ENCODE data around the gene CCT5. TPM values are rescaled to one million over a fixed set of nuclear protein-coding genes. Genes with fewer than 3 reads are reported as not detected.

CCT5 gene
- total and polyA plus RNA-seq, 2 donors (not counting 1 experiment from before 2014, with no cell fraction given) = 74.3 to 77.7 TPM

DNA sequence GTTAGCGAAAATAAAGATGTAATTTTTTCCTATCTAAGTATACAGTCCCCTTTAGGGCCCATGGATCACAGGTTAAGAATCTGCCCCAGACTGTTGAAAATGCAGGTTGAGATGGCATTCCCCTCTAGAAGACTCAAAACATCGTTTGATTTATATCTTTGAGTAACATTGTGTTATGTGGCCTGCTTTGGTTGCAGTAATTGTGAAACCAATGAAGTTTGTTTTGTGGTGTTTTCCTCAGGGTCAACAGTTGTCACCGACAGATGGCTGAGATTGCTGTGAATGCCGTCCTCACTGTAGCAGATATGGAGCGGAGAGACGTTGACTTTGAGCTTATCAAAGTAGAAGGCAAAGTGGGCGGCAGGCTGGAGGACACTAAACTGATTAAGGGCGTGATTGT, 7.8 kb downstream of the CCT5 start:
- Histone ChIP-seq H3K4me2 (replicated peaks; ENCODE audit: low read depth, low read length, poor library complexity, severe bottlenecking) (no peak overlapping the region), H2AFZ (ENCODE audit: insufficient read depth, low read depth, low read length, poor library complexity, severe bottlenecking) (no peak overlapping the region), H3K4me3 (ENCODE audit: control extremely low read depth in 1 of 5, extremely low read depth in 1 of 5, insufficient read depth in 1 of 5, low read depth in 2 of 5, low read length in 4 of 5) (no peak overlapping the region), H3K4me1 (ENCODE audit: control insufficient read depth in 2 of 2, insufficient read depth in 2 of 2, low read length in 2 of 2) (peaks cover 4 to 6% of the 10 kb centered on the region in 2 donors), H4K20me1 (ENCODE audit: control insufficient read depth, insufficient read depth, low read length, poor library complexity, severe bottlenecking) (peaks cover 62% of the 10 kb centered on the region), H3K27me3 (replicated peaks in 1 of 4; ENCODE audit: control extremely low read depth in 1 of 4, control insufficient read depth in 3 of 4, insufficient read depth in 4 of 4, low read length in 3 of 4) (no peaks in the 10 kb centered on the region), H3K27ac (ENCODE audit: low read length in 2 of 2) (no peak overlapping the region), H3K9me3 (ENCODE audit: control extremely low read depth in 1 of 3, control insufficient read depth in 2 of 3, insufficient read depth in 1 of 3, low read length in 2 of 3) (no peaks in the 10 kb centered on the region), H3K79me2 (ENCODE audit: control insufficient read depth, insufficient read depth, low read length) (peaks cover 24% of the 10 kb centered on the region), H3K36me3 (replicated peaks in 1 of 2; ENCODE audit: control extremely low read depth in 1 of 2, control insufficient read depth in 1 of 2, extremely low read depth in 1 of 2, insufficient read depth in 2 of 2, low read length in 1 of 2) (peaks cover 20 to 76% of the 10 kb centered on the region in 2 experiments), H3K9ac (ENCODE audit: low read length) (no peak overlapping the region)
- intact Hi-C loops (cut with micrococcal nuclease) = no loop called here
- ChIA-PET POLR2A (no interaction called here), CTCF (no interaction called here)
- DNase-seq (no peak), ATAC-seq (ENCODE audit: low read depth) (no peak)
- Mint-ChIP-seq H3K27me3 (no peaks in the 10 kb centered on the region), H3K4me1 (peaks cover 6% of the 10 kb centered on the region), H3K27ac (no peak overlapping the region), H3K4me3 (no peak overlapping the region), H3K9me3 (ENCODE audit: insufficient read depth) (no peaks in the 10 kb centered on the region)
- WGBS (ENCODE audit: insufficient coverage) = 98% methylated on average over 6 of the region's 8 CpGs
- TF ChIP-seq, protein P1, sequence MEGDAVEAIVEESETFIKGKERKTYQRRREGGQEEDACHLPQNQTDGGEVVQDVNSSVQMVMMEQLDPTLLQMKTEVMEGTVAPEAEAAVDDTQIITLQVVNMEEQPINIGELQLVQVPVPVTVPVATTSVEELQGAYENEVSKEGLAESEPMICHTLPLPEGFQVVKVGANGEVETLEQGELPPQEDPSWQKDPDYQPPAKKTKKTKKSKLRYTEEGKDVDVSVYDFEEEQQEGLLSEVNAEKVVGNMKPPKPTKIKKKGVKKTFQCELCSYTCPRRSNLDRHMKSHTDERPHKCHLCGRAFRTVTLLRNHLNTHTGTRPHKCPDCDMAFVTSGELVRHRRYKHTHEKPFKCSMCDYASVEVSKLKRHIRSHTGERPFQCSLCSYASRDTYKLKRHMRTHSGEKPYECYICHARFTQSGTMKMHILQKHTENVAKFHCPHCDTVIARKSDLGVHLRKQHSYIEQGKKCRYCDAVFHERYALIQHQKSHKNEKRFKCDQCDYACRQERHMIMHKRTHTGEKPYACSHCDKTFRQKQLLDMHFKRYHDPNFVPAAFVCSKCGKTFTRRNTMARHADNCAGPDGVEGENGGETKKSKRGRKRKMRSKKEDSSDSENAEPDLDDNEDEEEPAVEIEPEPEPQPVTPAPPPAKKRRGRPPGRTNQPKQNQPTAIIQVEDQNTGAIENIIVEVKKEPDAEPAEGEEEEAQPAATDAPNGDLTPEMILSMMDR (IDR thresholded peaks at IDR 0.05) = no peak
- no peak for TF ChIP-seq EZH2 (IDR thresholded peaks at IDR 0.05; ENCODE audit: borderline replicate concordance, insufficient read depth, low read depth, low read length, poor library complexity, severe bottlenecking)

GRCh38 chr5:10259899-10260298, 9.8 kb downstream of the CCT5 start:
- H3K4me1 ChIP-seq (ENCODE audit: control insufficient read depth in 2 of 2, insufficient read depth in 2 of 2, low read length in 2 of 2) = no peaks in the 10 kb centered on the region
- intact Hi-C loops (cut with micrococcal nuclease) = no loop called here
- H3K4me1 Mint-ChIP-seq = no peaks in the 10 kb centered on the region
- DNase-seq = no peak
- no peak for ATAC-seq (ENCODE audit: low read depth)
- no peaks in the 10 kb centered on the region for H3K9me3 Mint-ChIP-seq (ENCODE audit: insufficient read depth)
- TF ChIP-seq, protein P1 (IDR thresholded peaks at IDR 0.05) = no peak
- no peak for TF ChIP-seq EZH2 (IDR thresholded peaks at IDR 0.05; ENCODE audit: borderline replicate concordance, insufficient read depth, low read depth, low read length, poor library complexity, severe bottlenecking)
- H3K79me2 ChIP-seq (ENCODE audit: control insufficient read depth, insufficient read depth, low read length) = peaks cover 5% of the 10 kb centered on the region
- no peak overlapping the region for H3K9ac ChIP-seq (ENCODE audit: low read length)
- ChIA-PET POLR2A (no interaction called here), CTCF (no interaction called here)
- peaks cover 18 to 94% of the 10 kb centered on the region in 2 experiments for H3K36me3 ChIP-seq (replicated peaks in 1 of 2; ENCODE audit: control extremely low read depth in 1 of 2, control insufficient read depth in 1 of 2, extremely low read depth in 1 of 2, insufficient read depth in 2 of 2, low read length in 1 of 2)
- H3K4me3 Mint-ChIP-seq = no peak overlapping the region
- H3K27me3 ChIP-seq (replicated peaks in 1 of 4; ENCODE audit: control extremely low read depth in 1 of 4, control insufficient read depth in 3 of 4, insufficient read depth in 4 of 4, low read length in 3 of 4) = no peaks in the 10 kb centered on the region
- H3K27me3 Mint-ChIP-seq = no peaks in the 10 kb centered on the region
- peaks cover 46% of the 10 kb centered on the region for H4K20me1 ChIP-seq (ENCODE audit: control insufficient read depth, insufficient read depth, low read length, poor library complexity, severe bottlenecking)
- no peak overlapping the region for H3K27ac ChIP-seq (ENCODE audit: low read length in 2 of 2)
- H3K27ac Mint-ChIP-seq = no peak overlapping the region
- WGBS (ENCODE audit: insufficient coverage) = 96% methylated on average over 5 of the region's 5 CpGs
- H3K9me3 ChIP-seq (ENCODE audit: control extremely low read depth in 1 of 3, control insufficient read depth in 2 of 3, insufficient read depth in 1 of 3, low read length in 2 of 3) = no peaks in the 10 kb centered on the region
- no peak overlapping the region for H2AFZ ChIP-seq (ENCODE audit: insufficient read depth, low read depth, low read length, poor library complexity, severe bottlenecking)
- no peak overlapping the region for H3K4me3 ChIP-seq (ENCODE audit: control extremely low read depth in 1 of 5, extremely low read depth in 1 of 5, insufficient read depth in 1 of 5, low read depth in 2 of 5, low read length in 4 of 5)
- no peak overlapping the region for H3K4me2 ChIP-seq (replicated peaks; ENCODE audit: low read depth, low read length, poor library complexity, severe bottlenecking)
